ENCODE measurements around the gene CTR9. TPM values are rescaled to one million over a fixed set of nuclear protein-coding genes. Genes with fewer than 3 reads are reported as not detected.

Gene CTR9
- total RNA-seq, 1 donor from 2014 or later, result 26.1 TPM

DNA sequence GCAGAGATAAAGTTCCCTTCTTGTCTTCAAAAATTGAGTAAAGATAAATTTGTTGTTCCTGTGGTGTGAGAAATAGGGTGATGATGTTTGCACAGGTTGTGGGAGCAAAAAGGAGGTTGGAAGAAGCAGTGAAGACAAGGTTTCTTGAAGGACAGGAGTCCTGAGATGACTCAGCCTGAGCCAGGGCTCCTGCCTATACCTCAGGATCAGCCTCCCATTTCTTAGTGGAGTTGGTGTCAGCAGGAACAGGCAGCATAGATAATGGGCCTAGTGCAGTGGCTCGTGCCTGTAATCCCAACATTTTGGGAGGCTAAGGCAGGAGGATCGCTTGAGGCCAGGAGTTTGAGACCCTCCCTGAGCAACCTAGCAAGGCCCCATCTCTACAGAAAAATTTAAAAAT lies 29.0 kb downstream of the CTR9 start:
- DNase-seq (ENCODE audit: low read depth in 2 of 2), result no peak

DNA sequence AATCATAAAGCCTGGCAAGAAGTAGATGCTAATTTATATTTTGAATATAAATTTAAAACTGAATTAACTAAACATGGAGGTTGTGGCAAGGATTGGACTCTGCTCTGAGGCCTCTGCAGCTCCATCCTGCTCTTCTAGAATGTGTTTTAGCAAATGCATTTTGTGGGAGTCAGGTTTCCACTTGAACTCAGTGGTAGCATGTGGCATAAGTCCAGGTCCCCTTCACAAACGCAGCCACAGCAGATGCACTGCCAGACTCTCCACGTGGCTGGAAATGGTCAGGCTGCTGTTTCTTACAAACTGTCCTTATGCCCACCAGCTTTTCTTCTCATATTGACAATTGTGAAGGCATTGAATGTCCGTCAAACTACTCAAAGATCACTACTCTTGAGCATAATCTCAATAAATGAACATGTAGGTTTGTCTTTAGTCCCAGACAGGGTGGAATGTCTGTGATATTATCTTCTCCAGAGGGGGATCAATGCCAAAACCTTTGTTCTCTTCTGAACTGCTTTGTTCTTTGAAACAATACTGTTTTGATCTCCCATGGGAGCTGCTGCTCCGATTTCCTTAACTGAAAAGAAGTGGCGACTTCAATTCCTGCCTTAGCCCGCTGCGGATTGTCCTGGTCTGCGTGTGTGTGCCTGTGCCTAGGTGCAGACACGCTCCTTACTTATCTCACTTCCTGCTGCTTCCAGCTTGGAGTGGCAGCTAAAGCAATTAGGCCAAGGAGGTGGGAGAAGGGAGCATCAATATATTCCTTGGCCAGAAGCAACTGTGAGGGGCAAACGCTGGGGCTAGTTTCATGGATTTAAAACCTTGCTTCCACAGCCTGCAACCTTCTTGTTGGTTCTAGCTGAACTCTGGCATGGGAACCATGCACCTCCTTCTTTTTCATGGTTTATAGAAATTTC lies 33.4 kb downstream of the CTR9 start:
- DNase-seq (ENCODE audit: low read depth in 2 of 2), result peak; percentile 23 to 69

DNA sequence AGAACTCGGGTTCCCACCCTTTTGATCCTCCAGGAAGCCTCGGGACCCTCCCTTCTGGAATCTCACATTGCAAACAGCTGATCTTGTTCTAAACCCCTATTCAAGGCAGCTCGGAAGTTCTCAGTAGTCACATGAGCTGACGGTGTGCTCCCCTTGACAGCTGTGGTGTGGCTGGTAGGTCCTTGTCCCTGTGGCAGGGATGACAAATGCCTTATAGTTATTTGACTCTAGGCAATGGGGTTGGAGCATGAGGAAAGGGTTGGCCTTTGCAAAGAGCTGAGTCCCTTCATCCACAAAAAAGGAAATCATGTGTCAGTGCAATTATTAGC lies 34.1 kb downstream of the CTR9 start:
- no peak for DNase-seq (ENCODE audit: low read depth in 2 of 2)

DNA sequence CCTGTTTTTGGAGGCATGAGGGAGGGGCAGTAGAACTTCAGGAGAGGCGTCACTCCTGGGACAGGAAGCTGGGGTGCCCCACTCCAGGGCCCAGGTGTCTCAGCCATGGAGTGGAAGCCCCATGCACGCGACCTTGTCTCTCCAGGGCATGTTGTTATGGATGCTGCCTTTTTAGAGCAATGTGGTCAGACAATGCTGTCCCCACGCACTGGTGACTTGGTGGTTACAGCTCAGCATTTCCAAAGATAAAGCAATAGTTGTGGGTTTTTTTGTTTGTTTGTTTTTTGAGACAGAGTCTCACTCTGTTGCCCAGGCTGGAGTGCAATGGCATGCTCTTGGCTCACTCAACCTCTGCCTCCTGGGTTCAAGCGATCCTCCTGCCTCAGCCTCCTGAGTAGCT lies 35.4 kb downstream of the CTR9 start:
- DNase-seq (ENCODE audit: low read depth in 2 of 2), result no peak

DNA sequence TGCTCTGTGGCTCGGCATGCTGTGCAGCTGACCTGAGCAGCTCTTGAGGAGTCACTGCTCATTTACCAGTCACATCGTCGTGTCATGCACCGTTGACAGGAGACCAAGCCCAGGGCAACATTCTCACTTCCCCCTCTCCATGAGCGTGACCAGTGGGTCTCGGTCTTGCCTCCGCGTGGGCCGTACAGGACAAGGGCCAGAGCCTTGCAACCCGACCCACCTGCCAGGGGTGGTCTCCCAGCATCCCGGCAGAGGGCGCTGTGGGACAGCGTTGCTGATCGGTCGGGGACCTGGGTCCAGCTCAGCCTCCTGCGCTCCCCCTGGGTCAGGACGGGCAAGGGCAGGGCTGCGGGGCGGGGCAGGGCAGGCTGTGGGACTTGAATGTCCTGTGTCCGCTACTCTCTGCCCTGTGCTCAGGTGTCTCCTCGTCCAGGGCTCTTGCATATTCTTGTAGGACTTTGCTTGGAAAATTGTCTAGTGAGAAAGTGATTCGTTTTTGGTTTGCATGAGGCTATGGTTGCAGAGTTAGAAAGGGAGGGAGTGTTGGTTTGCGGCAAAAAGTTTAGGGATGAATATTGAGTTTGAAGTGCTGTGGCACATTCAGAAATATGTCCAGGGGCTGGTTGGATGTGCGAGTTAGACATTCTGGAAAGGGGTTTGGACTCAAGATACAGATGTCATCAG lies 41.5 kb downstream of the CTR9 start:
- peak; percentile 51 to 80 for DNase-seq (ENCODE audit: low read depth in 2 of 2)

DNA sequence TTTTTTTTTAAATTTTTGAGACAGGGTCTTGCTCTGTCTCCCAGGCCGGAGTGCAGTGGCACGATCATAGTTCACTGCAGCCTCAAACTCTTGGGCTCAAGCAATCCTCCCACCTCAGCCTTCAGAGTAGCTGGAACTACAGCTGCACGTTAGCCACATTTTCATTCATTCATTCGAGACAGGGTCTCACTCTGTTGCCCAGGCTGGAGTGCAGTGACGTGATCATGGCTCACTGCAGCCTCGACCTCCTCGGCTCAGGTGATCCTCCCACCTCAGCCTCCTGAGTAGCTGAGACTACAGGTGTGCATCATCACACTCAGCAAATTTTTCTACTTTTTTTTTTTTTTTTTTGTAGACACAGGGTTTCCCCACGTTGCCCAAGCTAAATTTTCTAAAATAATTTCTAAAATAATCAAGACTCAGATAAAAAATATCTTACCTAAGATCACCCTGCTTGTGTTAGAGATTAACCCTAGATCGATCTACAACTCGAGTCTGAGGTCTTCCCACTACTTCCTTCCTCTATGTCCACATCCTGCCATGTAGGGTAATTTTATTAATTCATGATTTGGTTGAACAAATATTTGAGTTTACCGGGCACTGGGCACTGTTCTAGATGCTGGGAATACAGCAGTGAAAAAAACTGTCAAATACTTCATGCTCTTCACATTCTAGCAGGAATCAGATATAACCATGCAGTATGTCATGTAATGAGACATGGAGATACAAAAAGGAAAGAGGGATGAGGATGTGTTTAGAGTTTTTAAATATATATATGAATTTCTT lies 42.6 kb downstream of the CTR9 start:
- no peak for DNase-seq (ENCODE audit: low read depth in 2 of 2)

DNA sequence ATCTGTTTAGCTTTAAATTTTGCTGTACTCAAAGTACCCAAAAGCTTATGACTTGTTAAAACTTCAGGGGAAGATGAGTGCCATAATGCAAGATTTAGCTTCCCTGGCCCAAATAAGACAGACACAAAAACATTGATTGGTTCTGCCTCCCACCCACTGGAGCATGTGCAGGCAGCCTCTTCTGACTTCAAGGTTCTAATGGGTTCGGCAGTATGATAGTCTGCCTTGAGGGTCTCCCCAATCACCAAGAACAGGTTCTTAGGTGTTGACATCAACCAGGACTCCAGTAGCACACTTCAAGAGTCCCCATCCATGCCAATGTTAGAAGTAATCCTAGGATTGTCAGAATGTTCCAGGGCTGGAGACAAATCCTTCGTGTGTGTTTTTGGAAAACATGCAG lies 45.1 kb downstream of the CTR9 start:
- no peak for DNase-seq (ENCODE audit: low read depth in 2 of 2)

DNA sequence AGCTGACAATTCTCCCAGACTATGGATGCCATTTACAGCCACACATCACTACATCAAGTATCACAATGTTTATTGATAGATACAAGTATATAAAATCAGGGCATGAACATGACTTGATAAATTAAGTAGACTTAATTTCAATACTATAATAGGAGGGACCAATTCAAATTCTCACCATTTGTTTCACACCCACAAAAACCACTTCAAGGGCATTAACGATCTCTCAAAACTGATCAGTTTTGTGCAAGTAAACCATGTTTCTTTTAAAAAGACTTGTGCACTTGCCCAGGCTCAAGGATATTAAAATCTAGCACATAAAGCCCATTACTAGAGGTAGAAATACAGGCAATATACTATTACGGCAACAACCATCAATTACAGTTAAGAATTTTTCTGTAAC lies 46.0 kb downstream of the CTR9 start:
- DNase-seq (ENCODE audit: low read depth in 2 of 2), result no peak

DNA sequence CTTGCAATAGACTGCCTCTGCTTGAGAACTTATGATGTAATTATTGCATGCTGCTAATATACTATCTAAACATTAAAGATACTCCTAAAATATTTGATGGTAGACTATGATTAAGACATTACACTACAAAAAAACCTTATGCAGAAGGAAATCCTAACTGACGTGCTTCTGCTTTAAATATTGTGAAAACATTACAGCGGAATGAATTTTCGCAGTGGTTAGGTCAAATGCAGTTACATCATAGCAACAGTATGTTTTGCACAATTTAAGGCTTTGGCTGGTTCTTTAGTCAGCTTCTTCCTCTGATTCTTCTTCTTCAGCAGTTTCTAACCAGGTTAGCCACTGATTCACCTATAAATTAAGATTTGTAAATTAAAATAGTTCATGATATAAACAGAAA lies 46.5 kb downstream of the CTR9 start:
- DNase-seq (ENCODE audit: low read depth in 2 of 2), result no peak

DNA sequence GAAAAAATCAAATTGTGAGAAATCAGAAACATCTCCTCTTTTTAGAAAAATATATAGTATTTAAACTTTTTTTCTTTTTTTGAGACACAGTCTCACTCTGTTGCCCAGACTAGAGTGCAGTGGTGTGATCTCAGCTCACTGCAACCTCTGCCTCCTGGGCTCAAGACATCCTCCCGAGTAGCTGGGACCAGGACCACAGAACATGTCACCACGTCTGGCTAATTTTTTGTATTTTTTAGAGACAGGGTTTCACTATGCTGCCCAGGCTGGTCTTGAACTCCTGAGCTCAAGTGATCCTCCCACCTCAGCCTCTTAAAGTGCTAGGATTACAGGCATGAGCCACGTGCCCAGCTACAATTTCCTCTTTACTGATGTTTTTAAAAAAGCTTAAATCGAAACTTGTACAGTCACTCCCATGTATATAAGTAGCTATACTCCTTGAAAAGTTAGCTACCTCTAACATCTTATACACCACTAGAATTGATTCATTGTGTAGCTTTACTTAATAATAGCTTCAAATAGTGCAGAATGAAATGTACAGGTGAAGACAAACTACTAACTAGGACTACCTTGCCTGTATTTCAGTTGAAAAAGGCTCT lies 47.4 kb downstream of the CTR9 start:
- no peak for DNase-seq (ENCODE audit: low read depth in 2 of 2)

DNA sequence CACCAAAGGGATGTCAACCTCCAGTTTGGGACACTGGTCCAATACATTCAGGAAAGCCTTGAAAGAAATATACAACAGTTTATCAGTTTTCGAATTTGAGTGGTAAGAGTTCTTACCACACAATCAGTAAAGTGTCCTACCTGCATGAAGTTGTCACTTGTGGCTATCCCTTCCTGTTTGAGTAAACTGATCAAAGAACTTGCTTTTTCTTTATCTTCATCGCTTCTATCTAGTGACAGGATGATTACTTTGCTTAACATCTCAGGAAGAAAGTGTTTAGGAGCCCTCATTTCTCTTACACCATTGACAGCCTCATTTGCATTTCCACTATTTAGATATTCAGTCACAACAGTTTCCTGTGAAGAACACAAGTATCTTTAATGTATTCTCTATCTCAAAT lies 49.2 kb downstream of the CTR9 start:
- DNase-seq (ENCODE audit: low read depth in 2 of 2), result no peak

DNA sequence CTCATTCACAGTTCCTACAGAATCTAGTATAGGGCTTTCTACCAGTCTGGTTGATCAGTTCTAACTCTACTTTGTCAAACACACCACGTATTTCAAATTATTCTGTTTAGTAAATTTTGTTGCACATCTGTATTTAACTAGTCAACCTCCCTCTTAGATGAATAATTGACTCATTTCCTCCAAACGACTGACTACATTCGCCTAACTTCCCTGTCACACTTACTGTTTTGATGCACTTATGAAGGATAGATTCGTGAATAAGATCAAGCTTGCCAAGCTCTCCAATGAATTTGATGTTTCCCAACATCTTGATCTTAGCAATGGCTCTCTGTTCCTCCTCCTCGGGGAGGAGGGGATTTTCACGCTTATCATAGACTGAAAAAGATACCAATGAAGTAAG lies 52.6 kb downstream of the CTR9 start:
- DNase-seq (ENCODE audit: low read depth in 2 of 2), result no peak

DNA sequence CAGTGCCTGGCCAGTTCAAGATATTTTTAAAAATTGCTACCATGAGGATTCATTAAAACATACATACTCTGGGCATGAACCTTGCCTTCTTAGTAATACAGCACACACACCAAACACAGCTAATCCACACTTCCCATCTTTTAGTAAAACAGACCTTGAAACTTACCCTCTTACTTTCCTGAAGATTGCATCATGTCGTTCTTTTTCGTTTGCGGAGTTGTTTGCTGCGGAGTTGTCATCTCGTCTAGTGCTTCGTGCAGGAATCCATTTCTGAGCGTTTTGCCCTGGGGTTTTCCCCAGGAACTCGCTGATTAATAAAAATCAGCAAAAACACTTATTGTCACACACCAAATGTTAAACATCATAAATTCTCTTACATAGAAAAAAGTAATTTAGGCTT lies 54.7 kb downstream of the CTR9 start:
- DNase-seq (ENCODE audit: low read depth in 2 of 2), result no peak

DNA sequence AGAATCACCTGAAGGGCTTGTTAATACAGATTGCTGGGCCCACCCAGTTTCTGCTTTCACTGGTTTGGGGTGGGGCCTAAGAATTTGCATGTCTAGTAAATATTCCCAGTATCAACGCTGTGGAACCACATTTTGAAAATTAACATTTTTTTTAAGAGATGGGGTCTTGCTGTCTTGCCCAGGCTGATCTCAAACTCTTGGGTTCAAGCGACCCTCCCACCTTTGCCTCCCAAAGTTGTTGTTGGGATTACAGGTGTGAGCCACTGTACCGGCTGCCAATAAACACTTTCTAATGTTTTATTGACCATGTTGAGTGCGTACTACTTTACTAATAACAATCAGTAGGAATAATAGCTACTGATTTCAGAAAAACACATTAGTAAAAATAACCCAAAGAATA lies 55.2 kb downstream of the CTR9 start:
- no peak for DNase-seq (ENCODE audit: low read depth in 2 of 2)

DNA sequence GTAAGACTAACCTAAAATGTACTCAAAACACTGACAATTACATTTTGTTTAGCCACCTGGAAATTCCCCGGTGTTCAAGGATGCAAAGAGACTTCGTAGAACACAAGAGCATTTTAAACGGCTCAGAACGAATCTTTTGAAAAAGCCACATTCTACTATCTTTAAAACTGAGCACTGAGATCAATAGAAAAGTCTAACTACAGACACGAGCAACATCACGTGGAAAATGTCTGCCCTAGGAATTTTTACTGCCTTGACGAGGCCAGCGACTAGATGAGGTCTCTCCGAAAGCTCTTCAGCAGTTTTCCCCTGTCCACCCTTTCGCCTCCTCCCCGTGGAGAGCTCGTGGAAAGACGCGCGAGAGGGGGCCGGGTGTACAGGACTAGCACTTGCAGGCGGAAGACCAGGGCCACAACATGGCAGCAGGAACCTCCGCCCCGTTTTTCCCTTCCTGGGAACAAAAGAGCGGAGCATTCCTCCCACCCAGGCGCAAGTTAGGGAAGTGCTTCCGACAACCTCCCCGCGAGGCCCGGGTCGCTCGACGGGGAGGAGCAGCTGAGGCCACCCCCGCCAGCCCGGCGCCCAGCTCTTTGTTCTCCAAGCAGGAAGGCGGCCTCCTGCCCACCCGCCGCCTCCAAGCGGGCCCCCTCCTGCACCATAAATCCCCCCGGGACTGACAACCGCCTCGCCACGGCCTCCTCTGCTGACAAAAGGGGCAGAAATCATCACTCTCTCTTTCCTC lies 56.6 kb downstream of the CTR9 start:
- DNase-seq (ENCODE audit: low read depth in 2 of 2), result peak in 1 of 2 donors; percentile 56

DNA sequence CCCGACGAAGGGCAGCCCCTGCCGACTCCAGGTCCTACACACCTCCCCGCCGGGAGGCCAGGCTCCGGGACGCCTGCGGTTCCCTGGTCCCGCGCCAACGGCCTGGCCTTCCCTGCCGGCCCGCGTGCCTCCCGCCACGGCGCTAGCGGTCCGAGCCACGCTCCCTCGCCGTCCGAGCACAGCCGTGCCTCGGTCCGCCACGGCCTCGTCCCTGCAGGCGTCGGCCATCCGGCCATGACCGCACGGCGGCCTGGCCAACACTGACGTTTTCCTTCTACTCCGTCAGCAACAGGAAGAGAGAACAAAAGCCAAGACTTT lies 57.1 kb downstream of the CTR9 start:
- no peak for DNase-seq (ENCODE audit: low read depth in 2 of 2)

DNA sequence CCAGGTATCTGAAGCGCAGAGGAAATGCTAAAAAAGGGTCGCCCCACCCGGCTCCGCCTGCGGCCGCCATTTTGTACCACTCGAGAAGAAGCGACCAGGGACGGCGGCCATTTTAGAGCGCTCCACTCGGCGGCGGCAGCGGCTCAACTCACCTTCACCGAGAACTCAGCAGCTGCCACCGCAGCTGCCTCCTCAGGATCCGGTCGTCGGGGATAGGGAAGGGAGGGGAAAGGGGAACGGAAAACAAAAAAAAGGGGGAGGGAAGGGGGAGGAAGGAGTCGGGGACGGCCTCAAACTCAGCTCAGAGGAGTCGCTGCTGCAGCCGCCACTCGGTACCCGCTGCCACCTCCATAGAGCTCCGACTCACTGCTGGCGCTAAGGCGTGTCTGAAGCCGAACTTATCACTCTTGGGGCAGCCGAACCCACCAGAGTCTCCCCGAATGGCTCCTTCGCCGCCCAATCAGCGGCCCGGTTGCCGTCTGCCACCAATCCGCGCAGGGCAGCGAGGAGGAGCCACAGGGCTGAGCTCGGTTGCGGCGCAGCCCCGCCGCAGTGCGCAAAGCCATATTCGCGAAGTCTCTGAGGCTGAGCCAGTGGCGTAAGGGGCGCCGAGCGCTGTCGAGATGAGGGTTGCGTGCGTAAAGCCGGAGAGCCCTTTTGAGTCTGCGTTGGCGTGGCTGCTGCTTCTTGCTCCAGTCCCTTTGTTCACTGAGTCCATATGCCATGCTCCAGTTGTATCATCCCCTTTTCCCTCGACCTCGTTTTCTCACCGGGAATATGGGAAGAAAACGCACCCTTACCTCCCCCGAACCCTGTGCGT lies 57.7 kb downstream of the CTR9 start, which contains the start of gene EIF4G2:
EIF4G2 (minus strand) TSS at position 374 of the 820 bp plus-strand sequence.
- peak; percentile 95 to 99 for DNase-seq (ENCODE audit: low read depth in 2 of 2)

DNA sequence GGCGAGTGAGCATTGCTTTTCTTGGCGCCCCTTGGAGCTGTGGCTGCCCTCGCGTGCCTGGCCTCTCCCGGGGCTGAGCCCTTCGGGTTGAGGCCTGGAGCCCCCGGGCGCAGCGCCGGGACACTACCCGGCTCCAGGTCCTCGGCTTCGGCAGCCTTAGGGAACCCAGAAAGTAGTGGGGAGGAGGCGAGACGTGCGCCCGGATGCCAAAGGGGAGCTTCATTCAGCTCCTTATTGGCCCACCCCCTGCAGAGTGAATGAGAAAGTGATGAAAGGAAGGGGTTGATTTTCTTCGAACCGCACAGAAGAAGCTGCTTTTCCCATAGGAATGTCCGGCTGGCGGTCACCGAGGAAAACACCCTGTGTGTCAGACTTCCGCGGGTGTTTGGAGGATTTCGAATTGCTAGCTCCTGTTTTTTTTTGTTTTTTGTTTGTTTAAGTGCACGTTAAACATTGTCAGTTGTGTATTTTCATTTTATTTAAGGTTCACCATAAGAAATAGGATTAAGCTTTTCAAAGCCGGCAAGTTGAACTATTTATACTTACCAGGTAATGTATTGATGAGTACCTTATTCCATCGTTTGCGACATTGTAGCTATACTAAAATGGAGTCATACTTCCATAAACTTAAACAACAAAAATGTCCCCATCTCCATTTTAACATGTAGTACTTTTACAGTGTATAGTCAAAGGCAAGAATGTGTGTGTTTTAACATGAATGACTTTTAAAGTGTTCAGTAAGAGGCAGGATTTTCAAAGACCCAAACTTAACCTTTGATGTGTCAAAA lies 58.5 kb downstream of the CTR9 start:
- peak in 1 of 2 donors; percentile 74 for DNase-seq (ENCODE audit: low read depth in 2 of 2)

DNA sequence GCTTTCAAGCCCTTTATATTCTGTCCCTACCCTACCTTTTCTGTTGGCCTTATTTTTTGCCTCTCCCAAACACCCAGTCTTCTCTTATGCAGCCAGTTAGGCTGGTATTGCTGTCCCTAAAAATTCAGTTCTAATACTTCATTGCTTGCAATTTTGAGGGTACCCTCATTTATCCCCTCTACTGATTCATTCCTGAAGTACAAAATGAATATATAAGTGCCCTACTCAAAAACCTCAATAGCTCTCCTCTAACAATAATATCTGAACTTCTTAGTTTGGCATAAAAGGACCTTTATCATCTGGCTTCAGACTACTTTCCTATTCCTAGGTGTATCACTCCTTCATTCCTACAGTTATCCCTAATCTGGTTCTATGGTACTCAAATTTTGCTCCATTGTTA lies 62.9 kb downstream of the CTR9 start:
- no peak for DNase-seq (ENCODE audit: low read depth in 2 of 2)

DNA sequence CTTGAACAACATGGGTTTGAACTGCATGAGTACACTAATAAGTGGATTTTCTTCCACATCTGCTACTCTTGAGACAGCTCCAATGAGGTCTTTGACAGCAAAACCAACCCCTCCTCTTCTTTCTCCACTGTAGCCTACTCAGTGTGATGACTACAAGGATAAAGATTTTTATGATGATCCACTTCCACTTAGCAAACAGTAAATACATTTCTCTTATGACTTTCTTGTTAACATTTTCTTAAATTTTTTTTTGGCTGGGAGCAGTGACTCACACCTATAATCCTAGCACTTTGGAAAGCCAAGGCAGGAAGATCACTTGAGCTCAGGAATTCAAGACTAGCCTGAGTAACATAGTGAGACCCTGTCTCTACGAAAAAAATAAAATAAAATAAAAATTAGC lies 67.5 kb downstream of the CTR9 start:
- DNase-seq (ENCODE audit: low read depth in 2 of 2), result no peak

Data from dermis microvascular lymphatic vessel endothelial cell (primary cell).